ENCODE data around the gene CHN2.

CHN2 gene

GRCh38 chr7:29485339-29486190 is 291.0 kb downstream of the CHN2 start:
- DNase-seq (ENCODE audit: low spot score) (no peak), FAIRE-seq (no peak)

GRCh38 chr7:29486191-29486700 is 291.7 kb downstream of the CHN2 start:
- no peak for DNase-seq (ENCODE audit: low spot score)
- FAIRE-seq: peak; percentile 82

DNA sequence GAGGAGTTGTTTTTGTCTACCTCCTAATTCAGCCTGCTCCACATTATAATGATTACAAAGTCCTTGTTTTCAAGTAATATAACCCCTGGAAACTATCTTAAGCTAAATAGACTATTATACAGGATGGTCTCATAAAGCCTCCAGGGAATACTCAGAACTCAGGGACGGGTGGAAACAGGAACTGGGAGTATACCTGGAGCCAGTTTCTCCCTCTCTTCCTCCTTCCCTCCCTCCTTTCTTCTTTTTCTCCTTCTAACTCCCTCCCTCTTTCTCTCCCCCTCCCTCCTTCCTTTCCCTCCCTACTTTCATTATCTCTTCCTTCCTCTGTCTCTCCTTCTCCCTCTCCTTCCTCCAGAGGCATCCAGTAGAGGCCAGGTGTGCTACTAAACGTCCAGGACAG is 292.8 kb downstream of the CHN2 start:
- DNase-seq (ENCODE audit: low spot score) (no peak), FAIRE-seq (no peak)

GRCh38 chr7:29488203-29488970 is 293.8 kb downstream of the CHN2 start:
- FAIRE-seq (peak; percentile 56), DNase-seq (ENCODE audit: low spot score) (no peak)

- DNase-seq (ENCODE audit: low spot score) (peak; percentile 23), FAIRE-seq (no peak)
These were observed 294.4 kb downstream of the CHN2 start for GRCh38 chr7:29488977-29489376.

- DNase-seq (ENCODE audit: low spot score) (no peak), FAIRE-seq (no peak)
These were observed 295.6 kb downstream of the CHN2 start for GRCh38 chr7:29490094-29490607.

DNA sequence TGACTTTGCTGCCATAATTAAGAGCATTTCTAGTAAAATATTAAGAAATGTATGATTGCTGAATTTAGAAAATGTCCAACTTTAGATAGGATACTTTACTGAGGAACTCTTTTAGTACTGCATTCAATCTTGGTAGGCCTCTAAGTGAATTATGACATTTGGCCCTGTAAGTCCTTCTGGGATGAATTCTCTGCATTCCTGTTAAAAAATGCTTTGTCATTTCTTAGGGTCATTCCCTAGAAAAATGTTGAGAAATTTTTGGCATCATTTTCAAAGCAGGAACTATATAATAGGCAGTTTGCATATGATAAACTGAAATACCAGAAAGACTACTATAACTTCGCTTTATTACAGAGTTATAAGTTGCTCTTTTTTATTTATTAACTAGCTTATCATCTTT is 299.8 kb downstream of the CHN2 start:
- DNase-seq (ENCODE audit: low spot score) (no peak), FAIRE-seq (no peak)

GRCh38 chr7:29495653-29496052 is 301.1 kb downstream of the CHN2 start:
- DNase-seq (ENCODE audit: low spot score) (no peak), FAIRE-seq (no peak)

- FAIRE-seq (no peak), DNase-seq (ENCODE audit: low spot score) (no peak)
These were observed 301.9 kb downstream of the CHN2 start for GRCh38 chr7:29496355-29497020.

DNA sequence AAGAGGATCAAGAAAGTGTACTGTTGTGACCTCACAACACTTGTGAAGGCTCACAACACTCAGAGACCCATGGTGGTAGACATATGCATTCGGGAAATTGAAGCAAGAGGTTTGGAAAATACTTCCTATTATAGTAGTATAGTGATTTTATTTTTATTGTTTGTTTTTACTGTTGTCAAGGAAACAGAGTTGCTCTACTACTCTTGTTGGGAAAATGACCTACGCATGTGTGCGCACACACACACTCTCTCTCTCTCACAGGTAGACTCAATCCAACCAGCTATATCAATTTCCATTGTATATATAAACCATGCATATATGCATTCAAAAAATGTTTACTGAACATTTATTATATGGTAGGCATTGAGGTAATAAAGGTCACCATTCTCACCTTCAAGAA is 305.4 kb downstream of the CHN2 start:
- FAIRE-seq (no peak), DNase-seq (ENCODE audit: low spot score) (no peak)

DNA sequence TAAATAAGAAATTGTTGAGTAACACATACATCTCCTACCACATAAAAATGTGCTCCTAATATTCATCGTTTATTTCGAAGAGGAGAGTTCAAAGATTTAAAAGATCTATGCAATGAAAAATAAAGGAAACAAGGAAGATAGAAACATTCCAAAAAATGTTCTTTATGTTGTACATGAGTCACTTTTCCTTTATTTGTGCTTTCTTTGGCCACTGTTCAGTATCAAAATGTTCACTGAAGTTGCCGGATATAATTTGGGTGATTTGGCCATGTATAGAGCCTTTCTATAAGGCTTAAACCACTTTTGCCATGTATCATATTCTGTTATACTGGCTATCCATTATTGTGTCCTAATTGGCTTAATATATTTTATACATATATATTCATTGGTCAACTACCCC is 306.1 kb downstream of the CHN2 start:
- no peak for DNase-seq (ENCODE audit: low spot score)
- FAIRE-seq: no peak

DNA sequence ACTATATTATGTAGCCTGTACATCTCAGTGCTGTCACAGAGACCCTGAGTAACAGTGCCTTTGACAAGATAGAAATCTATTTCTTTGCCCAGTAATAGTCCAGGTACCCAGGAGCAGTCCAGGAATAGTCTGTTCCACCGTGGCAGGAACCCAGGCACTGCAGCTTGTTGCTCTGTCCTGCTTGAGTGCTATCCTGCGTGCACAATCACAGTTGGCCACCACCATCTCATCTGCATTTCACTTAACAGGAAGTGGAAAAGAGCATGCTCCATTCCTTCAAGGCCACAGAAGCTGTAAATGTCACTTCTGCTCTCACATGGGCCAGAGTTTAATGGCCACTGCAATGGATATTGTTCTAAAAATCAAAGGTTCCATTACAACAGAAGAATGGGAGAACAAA is 307.6 kb downstream of the CHN2 start:
- FAIRE-seq: no peak
- no peak for DNase-seq (ENCODE audit: low spot score)

DNA sequence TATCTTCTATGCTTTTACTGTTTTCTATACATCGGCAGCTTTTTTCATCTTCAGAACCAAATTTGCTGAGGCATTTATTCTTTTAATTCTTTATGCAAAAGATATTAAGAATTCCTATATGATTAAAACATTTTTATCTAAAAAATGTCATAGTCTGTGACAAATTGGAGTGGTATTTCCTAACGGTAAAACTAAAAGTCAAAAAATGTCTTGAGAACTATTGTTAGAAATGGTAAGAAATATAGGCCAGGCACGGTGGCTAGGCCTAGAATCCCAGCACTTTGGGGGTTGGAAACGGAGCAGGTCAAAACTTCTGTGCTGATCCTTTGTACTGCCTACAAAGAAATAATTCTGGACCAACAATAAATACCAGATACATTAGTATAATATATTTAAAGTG is 311.4 kb downstream of the CHN2 start:
- FAIRE-seq: no peak

GRCh38 chr7:29508608-29509007 is 314.0 kb downstream of the CHN2 start:
- FAIRE-seq: no peak
- DNase-seq (ENCODE audit: low spot score): no peak

More for the DNA sequence above, 311.4 kb downstream of the CHN2 start:
- DNase-seq (ENCODE audit: low spot score): no peak

DNA sequence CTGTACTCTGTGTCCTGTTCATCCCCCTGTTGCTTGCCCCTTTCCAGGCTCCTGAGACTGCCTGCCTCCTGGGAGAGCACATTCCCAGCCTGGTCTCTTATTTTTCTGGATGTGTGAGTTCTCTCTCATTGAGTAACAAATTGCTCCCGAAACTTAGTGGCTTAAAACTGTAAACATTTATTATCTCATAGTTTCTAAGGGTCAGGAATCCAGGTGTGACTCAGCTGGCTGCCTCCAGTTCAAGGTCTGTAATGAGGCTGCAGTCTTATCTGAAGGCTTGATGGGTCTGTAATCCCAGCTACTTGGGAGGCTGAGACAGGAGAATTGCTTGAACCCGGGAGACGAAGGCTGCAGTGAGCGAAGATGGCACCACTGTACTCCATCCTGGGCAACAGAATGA is 315.5 kb downstream of the CHN2 start:
- FAIRE-seq: no peak

DNA sequence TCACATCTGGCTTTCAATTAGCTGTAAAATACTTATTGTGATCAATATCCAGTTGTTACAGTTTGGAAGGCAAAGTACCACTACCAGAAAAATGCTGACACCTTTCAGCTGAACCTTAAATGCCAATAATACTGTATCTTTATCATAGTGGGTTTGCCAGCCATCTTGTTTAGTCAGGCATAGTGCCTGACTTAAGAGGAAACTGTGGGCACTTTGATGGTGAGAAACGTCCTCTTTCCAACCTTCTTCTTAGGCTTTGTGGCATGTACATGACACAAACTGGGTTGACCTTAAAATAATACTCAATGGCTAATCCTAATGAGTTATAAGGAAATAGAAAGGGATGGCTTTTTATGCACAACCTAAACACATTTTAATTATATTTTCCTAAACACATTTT is 316.8 kb downstream of the CHN2 start:
- FAIRE-seq (no peak), DNase-seq (ENCODE audit: low spot score) (no peak)

More for the DNA sequence above, 315.5 kb downstream of the CHN2 start:
- DNase-seq (ENCODE audit: low spot score): no peak

GRCh38 chr7:29511851-29512250 is 317.3 kb downstream of the CHN2 start:
- FAIRE-seq: peak; percentile 72

DNA sequence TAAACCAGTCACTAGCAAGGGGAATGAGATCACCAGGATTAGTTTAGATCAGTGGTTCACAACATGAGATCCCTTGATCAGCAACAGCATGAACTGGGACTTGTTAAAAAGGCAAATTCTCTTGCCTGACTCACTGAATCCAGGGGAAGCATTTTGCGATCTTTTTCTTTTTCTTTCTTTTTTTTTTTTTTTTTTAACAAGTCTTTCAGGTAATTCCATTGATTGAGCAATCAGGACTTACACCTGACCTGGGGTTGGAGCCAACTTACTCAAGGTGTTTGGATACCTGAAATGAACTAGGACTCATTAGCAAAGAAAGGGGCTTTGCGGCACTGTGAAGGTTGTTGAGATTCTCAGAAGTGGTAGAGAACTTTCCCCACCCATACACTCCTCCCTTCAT is 321.9 kb downstream of the CHN2 start:
- no peak for FAIRE-seq

More at GRCh38 chr7:29511851-29512250, 317.3 kb downstream of the CHN2 start:
- DNase-seq (ENCODE audit: low spot score): no peak

DNA sequence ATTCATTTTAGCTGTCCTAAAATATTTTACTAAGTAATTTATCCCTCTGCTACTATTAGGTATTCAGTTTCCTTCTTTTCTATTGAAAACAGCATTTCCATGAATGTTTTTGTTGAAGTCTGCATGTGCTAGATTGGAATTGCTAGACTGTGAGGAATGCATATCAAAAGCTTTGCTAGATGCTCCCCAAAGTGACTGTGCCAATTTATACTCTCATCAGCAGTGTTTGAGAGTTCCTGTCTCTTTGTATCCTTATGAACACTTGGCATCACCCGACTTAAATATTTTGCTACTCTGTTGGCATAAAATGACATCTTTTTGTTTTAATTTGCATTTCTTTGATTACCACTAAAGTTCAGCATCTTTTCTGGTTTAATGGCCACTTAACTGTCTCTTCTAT is 324.0 kb downstream of the CHN2 start:
- DNase-seq (ENCODE audit: low spot score) (no peak), FAIRE-seq (no peak)

More for the DNA sequence above, 321.9 kb downstream of the CHN2 start:
- DNase-seq (ENCODE audit: low spot score): no peak

GRCh38 chr7:29523728-29524127 is 329.2 kb downstream of the CHN2 start:
- FAIRE-seq (peak; percentile 30), DNase-seq (ENCODE audit: low spot score) (no peak)

- no peak for FAIRE-seq
- DNase-seq (ENCODE audit: low spot score): no peak
These were observed 333.0 kb downstream of the CHN2 start for GRCh38 chr7:29527505-29528108.
